ENCODE results near the gene RAB30.
"Not testable (repeated sequence)": the region's sequence is repeated elsewhere in the genome, so short reads cannot be mapped to it uniquely, and the experiment has no call there.

The RAB30 gene

GRCh38 chr11:82969811-82970210 lies 101.9 kb downstream of the RAB30 start:
- no peaks in the 10 kb centered on the region for H3K36me3 ChIP-seq (ENCODE audit: control insufficient read depth in 2 of 2, insufficient read depth in 2 of 2, low read length in 2 of 2)
- no peak overlapping the region for H3K4me3 ChIP-seq (ENCODE audit: low read length in 2 of 2)
- H3K9ac ChIP-seq (ENCODE audit: low read length in 2 of 2), result no peak overlapping the region
- no peaks in the 10 kb centered on the region for H3K9me3 ChIP-seq (ENCODE audit: control insufficient read depth in 2 of 2, low read length in 2 of 2)
- no peaks in the 10 kb centered on the region for H3K4me1 ChIP-seq (ENCODE audit: control insufficient read depth, insufficient read depth, low read length)
- no peak overlapping the region for H3K27ac ChIP-seq (ENCODE audit: low read length)
- no peaks in the 10 kb centered on the region for H3K27me3 ChIP-seq (ENCODE audit: control insufficient read depth in 1 of 2, insufficient read depth in 2 of 2, low read length in 2 of 2)

GRCh38 chr11:82967381-82967780 lies 104.3 kb downstream of the RAB30 start:
- Histone ChIP-seq H3K9me3 (ENCODE audit: control insufficient read depth in 2 of 2, low read length in 2 of 2) (no peaks in the 10 kb centered on the region), H3K4me1 (ENCODE audit: control insufficient read depth, insufficient read depth, low read length) (no peaks in the 10 kb centered on the region), H3K4me3 (ENCODE audit: low read length in 2 of 2) (no peak overlapping the region), H3K9ac (ENCODE audit: low read length in 2 of 2) (no peak overlapping the region), H3K36me3 (ENCODE audit: control insufficient read depth in 2 of 2, insufficient read depth in 2 of 2, low read length in 2 of 2) (no peaks in the 10 kb centered on the region), H3K27me3 (ENCODE audit: control insufficient read depth in 1 of 2, insufficient read depth in 2 of 2, low read length in 2 of 2) (no peaks in the 10 kb centered on the region), H3K27ac (ENCODE audit: low read length) (no peak overlapping the region)

- H3K4me3 ChIP-seq (ENCODE audit: low read length in 2 of 2); H3K9me3 ChIP-seq (ENCODE audit: control insufficient read depth in 2 of 2, low read length in 2 of 2); H3K36me3 ChIP-seq (ENCODE audit: control insufficient read depth in 2 of 2, insufficient read depth in 2 of 2, low read length in 2 of 2); H3K27ac ChIP-seq (ENCODE audit: low read length); H3K9ac ChIP-seq (ENCODE audit: low read length in 2 of 2); H3K4me1 ChIP-seq (ENCODE audit: control insufficient read depth, insufficient read depth, low read length); H3K27me3 ChIP-seq (ENCODE audit: control insufficient read depth in 1 of 2, insufficient read depth in 2 of 2, low read length in 2 of 2): not testable (repeated sequence)
These were observed 109.7 kb downstream of the RAB30 start for GRCh38 chr11:82962021-82962420.

GRCh38 chr11:82960779-82961143 lies 110.9 kb downstream of the RAB30 start:
- no peaks in the 10 kb centered on the region for H3K27me3 ChIP-seq (ENCODE audit: control insufficient read depth in 1 of 2, insufficient read depth in 2 of 2, low read length in 2 of 2)
- no peak overlapping the region for H3K9ac ChIP-seq (ENCODE audit: low read length in 2 of 2)
- H3K36me3 ChIP-seq (ENCODE audit: control insufficient read depth in 2 of 2, insufficient read depth in 2 of 2, low read length in 2 of 2), result no peaks in the 10 kb centered on the region
- H3K4me1 ChIP-seq (ENCODE audit: control insufficient read depth, insufficient read depth, low read length), result no peaks in the 10 kb centered on the region
- H3K4me3 ChIP-seq (ENCODE audit: low read length in 2 of 2), result no peak overlapping the region
- no peaks in the 10 kb centered on the region for H3K9me3 ChIP-seq (ENCODE audit: control insufficient read depth in 2 of 2, low read length in 2 of 2)
- H3K27ac ChIP-seq (ENCODE audit: low read length), result no peak overlapping the region

- no peaks in the 10 kb centered on the region for H3K4me1 ChIP-seq (ENCODE audit: control insufficient read depth, insufficient read depth, low read length)
- no peak overlapping the region for H3K27ac ChIP-seq (ENCODE audit: low read length)
- H3K27me3 ChIP-seq (ENCODE audit: control insufficient read depth in 1 of 2, insufficient read depth in 2 of 2, low read length in 2 of 2), result no peaks in the 10 kb centered on the region
- no peaks in the 10 kb centered on the region for H3K9me3 ChIP-seq (ENCODE audit: control insufficient read depth in 2 of 2, low read length in 2 of 2)
- H3K36me3 ChIP-seq (ENCODE audit: control insufficient read depth in 2 of 2, insufficient read depth in 2 of 2, low read length in 2 of 2), result no peaks in the 10 kb centered on the region
- H3K9ac ChIP-seq (ENCODE audit: low read length in 2 of 2), result no peak overlapping the region
- no peak overlapping the region for H3K4me3 ChIP-seq (ENCODE audit: low read length in 2 of 2)
These were observed 111.5 kb downstream of the RAB30 start for GRCh38 chr11:82959987-82960778.

GRCh38 chr11:82955736-82956453 lies 115.8 kb downstream of the RAB30 start:
- H3K9ac ChIP-seq (ENCODE audit: low read length in 2 of 2); H3K9me3 ChIP-seq (ENCODE audit: control insufficient read depth in 2 of 2, low read length in 2 of 2); H3K36me3 ChIP-seq (ENCODE audit: control insufficient read depth in 2 of 2, insufficient read depth in 2 of 2, low read length in 2 of 2); H3K4me3 ChIP-seq (ENCODE audit: low read length in 2 of 2); H3K4me1 ChIP-seq (ENCODE audit: control insufficient read depth, insufficient read depth, low read length); H3K27ac ChIP-seq (ENCODE audit: low read length); H3K27me3 ChIP-seq (ENCODE audit: control insufficient read depth in 1 of 2, insufficient read depth in 2 of 2, low read length in 2 of 2): not testable (repeated sequence)

- H3K4me3 ChIP-seq (ENCODE audit: low read length in 2 of 2); H3K27ac ChIP-seq (ENCODE audit: low read length); H3K27me3 ChIP-seq (ENCODE audit: control insufficient read depth in 1 of 2, insufficient read depth in 2 of 2, low read length in 2 of 2); H3K36me3 ChIP-seq (ENCODE audit: control insufficient read depth in 2 of 2, insufficient read depth in 2 of 2, low read length in 2 of 2); H3K4me1 ChIP-seq (ENCODE audit: control insufficient read depth, insufficient read depth, low read length); H3K9me3 ChIP-seq (ENCODE audit: control insufficient read depth in 2 of 2, low read length in 2 of 2); H3K9ac ChIP-seq (ENCODE audit: low read length in 2 of 2): not testable (repeated sequence)
These were observed 121.2 kb downstream of the RAB30 start for GRCh38 chr11:82950502-82950901.

- H3K4me3 ChIP-seq (ENCODE audit: low read length in 2 of 2), result no peak overlapping the region
- no peaks in the 10 kb centered on the region for H3K27me3 ChIP-seq (ENCODE audit: control insufficient read depth in 1 of 2, insufficient read depth in 2 of 2, low read length in 2 of 2)
- H3K4me1 ChIP-seq (ENCODE audit: control insufficient read depth, insufficient read depth, low read length), result no peaks in the 10 kb centered on the region
- no peaks in the 10 kb centered on the region for H3K36me3 ChIP-seq (ENCODE audit: control insufficient read depth in 2 of 2, insufficient read depth in 2 of 2, low read length in 2 of 2)
- no peak overlapping the region for H3K9ac ChIP-seq (ENCODE audit: low read length in 2 of 2)
- no peak overlapping the region for H3K27ac ChIP-seq (ENCODE audit: low read length)
- no peaks in the 10 kb centered on the region for H3K9me3 ChIP-seq (ENCODE audit: control insufficient read depth in 2 of 2, low read length in 2 of 2)
These were observed 122.3 kb downstream of the RAB30 start for GRCh38 chr11:82949352-82949751.

GRCh38 chr11:82945682-82946081 lies 126.0 kb downstream of the RAB30 start:
- no peak overlapping the region for H3K9ac ChIP-seq (ENCODE audit: low read length in 2 of 2)
- no peak overlapping the region for H3K27ac ChIP-seq (ENCODE audit: low read length)
- H3K4me3 ChIP-seq (ENCODE audit: low read length in 2 of 2), result no peak overlapping the region
- H3K27me3 ChIP-seq (ENCODE audit: control insufficient read depth in 1 of 2, insufficient read depth in 2 of 2, low read length in 2 of 2), result no peaks in the 10 kb centered on the region
- no peaks in the 10 kb centered on the region for H3K9me3 ChIP-seq (ENCODE audit: control insufficient read depth in 2 of 2, low read length in 2 of 2)
- H3K36me3 ChIP-seq (ENCODE audit: control insufficient read depth in 2 of 2, insufficient read depth in 2 of 2, low read length in 2 of 2), result no peaks in the 10 kb centered on the region
- no peaks in the 10 kb centered on the region for H3K4me1 ChIP-seq (ENCODE audit: control insufficient read depth, insufficient read depth, low read length)

- H3K4me3 ChIP-seq (ENCODE audit: low read length in 2 of 2); H3K27me3 ChIP-seq (ENCODE audit: control insufficient read depth in 1 of 2, insufficient read depth in 2 of 2, low read length in 2 of 2); H3K9ac ChIP-seq (ENCODE audit: low read length in 2 of 2); H3K36me3 ChIP-seq (ENCODE audit: control insufficient read depth in 2 of 2, insufficient read depth in 2 of 2, low read length in 2 of 2); H3K9me3 ChIP-seq (ENCODE audit: control insufficient read depth in 2 of 2, low read length in 2 of 2); H3K27ac ChIP-seq (ENCODE audit: low read length); H3K4me1 ChIP-seq (ENCODE audit: control insufficient read depth, insufficient read depth, low read length): not testable (repeated sequence)
These were observed 126.7 kb downstream of the RAB30 start for GRCh38 chr11:82945041-82945440.

GRCh38 chr11:82944198-82944597 lies 127.5 kb downstream of the RAB30 start:
- Histone ChIP-seq H3K4me1 (ENCODE audit: control insufficient read depth, insufficient read depth, low read length) (no peaks in the 10 kb centered on the region), H3K36me3 (ENCODE audit: control insufficient read depth in 2 of 2, insufficient read depth in 2 of 2, low read length in 2 of 2) (no peaks in the 10 kb centered on the region), H3K27ac (ENCODE audit: low read length) (no peak overlapping the region), H3K4me3 (ENCODE audit: low read length in 2 of 2) (no peak overlapping the region), H3K9ac (ENCODE audit: low read length in 2 of 2) (no peak overlapping the region), H3K9me3 (ENCODE audit: control insufficient read depth in 2 of 2, low read length in 2 of 2) (no peaks in the 10 kb centered on the region), H3K27me3 (ENCODE audit: control insufficient read depth in 1 of 2, insufficient read depth in 2 of 2, low read length in 2 of 2) (no peaks in the 10 kb centered on the region)
